C4-2B (cell line): ENCODE data around the gene MGME1.

Experiments used
- ZFX ChIP-seq: fragments of 450-650 bp; IDR thresholded peaks from 2 replicates; pipeline ENCODE4 v1.6.1; 2017
- TF ChIP-seq, protein P1 (sequence below): fragments of 450-650 bp; conservative IDR thresholded peaks from 2 replicates; pipeline ENCODE4 v1.5.1; 2017; ENCODE audit warnings: mild to moderate bottlenecking

GRCh38 chr20:18005170-18005989, 36.6 kb downstream of the MGME1 start:
- TF ChIP-seq, protein P1, sequence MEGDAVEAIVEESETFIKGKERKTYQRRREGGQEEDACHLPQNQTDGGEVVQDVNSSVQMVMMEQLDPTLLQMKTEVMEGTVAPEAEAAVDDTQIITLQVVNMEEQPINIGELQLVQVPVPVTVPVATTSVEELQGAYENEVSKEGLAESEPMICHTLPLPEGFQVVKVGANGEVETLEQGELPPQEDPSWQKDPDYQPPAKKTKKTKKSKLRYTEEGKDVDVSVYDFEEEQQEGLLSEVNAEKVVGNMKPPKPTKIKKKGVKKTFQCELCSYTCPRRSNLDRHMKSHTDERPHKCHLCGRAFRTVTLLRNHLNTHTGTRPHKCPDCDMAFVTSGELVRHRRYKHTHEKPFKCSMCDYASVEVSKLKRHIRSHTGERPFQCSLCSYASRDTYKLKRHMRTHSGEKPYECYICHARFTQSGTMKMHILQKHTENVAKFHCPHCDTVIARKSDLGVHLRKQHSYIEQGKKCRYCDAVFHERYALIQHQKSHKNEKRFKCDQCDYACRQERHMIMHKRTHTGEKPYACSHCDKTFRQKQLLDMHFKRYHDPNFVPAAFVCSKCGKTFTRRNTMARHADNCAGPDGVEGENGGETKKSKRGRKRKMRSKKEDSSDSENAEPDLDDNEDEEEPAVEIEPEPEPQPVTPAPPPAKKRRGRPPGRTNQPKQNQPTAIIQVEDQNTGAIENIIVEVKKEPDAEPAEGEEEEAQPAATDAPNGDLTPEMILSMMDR: no peak
- no peak for TF ChIP-seq ZFX
